Measurements from ENCODE around the gene RET.
"Not testable (repeated sequence)": the region's sequence is repeated elsewhere in the genome, so short reads cannot be mapped to it uniquely, and the experiment has no call there.

Gene RET

DNA sequence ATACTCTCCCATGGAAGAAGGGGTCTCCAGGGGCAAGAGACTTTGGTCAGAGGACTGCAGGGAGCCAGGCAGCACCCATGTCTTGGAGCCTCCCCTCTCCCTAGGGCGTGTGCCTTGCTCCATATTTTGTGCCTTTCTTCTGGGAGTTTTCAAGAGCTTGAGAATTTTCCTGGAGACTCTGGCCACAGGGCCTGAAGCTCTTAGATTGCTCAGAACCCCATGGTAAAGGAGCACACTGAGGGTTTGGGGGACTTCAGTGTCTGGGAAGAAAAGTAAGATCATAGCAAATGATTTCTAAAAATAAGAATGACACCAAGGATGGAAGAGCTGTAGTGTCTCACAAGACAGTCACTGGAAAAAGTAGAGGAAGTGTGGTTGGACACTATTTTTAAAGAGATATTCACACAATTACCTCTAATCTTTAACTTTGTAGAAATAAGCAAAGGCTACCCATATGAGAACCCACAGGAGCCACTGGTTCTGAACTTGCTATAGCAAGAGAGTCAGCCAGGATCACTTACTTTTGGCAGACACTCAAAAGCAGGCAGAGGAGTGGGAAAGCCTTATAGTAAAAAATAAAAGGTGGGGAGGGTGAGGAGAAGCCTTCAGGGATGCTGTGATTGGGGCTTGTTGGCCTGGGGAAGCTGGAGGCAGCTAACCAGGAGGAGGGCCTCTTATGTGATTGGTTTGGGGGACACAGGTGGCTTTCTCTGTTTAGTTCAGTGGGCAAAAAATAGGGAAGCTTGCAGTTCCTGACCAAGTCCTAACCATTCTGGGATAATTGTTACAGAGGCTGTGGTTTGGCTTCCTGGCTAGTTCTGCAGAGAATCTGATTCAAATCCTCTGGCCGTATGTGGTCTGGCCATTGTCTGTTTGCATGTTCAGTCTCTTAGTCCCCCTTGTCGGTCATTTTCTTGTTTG lies 56.3 kb downstream of the RET start:
- DNase-seq (ENCODE audit: low read depth in 2 of 3, low spot score in 2 of 3), result no peak

DNA sequence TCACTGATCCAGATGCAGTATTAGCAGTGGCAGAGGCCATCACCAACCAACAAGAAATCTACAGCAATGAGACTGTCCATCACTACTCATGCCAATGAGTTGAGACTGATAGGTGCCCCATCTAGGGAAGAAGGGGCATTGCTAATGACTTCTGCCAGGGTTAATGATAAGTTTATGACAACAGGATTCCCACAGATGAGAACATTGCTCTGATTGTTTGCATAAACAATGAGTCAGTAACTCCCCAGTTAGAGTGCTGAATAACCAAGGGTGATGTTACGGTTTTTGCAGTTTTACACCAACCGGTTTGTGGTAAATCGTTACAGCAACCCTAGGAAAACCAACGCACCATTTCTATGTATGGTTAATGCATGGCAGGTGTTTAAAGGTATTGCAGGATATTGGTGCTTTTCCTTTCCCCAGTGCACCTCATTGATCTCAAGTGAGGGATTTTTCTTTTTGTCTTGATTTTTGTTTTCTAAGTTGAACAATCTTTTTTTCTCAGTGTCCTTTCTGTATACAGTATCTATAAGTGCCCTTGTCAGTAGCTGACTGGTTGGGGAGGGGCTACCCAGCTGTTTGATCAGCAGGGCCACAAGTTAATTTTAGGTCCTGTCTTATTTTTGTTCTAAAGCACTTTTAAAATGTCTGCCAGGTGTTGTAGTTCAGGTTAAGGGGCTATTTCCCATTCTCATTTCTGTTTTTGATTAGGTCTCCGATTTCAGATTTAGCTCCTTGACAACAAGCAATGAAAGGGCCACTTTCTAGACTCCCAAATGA lies 57.4 kb downstream of the RET start:
- no peak for DNase-seq (ENCODE audit: low read depth in 2 of 3, low spot score in 2 of 3)

DNA sequence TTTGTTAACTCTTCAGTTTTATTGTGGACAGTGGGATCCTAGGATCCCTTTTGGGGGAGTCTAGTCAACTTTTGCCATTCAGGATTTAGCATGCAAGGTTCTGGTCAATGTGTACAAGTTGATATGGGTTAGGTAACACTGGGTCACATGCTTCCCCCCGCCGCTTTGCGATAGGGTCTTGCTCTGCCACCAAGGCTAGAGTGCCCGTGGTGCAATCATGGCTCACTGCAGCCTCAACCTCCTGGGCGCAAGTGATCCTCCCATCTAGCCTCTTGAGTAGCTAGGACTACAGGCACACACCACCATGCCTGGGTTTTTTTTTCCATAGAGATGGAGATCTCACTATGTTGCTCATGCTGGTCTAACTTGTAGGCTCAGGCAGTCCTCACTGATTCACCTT lies 58.2 kb downstream of the RET start:
- DNase-seq (ENCODE audit: low read depth in 2 of 3, low spot score in 2 of 3), result no peak

DNA sequence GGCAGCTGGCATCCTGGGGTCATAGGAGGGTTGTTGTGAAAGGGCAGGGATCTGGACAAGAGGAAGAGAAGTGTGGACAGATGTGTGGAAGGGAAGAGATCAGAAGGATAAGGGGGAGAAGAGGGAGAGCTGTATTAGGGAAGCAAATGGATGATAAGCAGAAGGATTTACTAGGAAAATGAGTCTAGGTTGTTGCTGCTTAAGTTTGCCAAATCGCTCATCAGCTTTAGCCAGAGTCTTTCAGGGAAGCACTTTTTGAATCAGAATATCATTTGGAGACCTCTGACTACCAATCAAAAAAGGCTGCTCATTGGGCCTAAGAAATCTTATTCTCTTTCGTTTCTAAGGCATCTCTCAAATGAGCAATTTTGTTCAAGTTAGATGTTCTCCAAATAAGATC lies 58.8 kb downstream of the RET start:
- DNase-seq (ENCODE audit: low read depth in 2 of 3, low spot score in 2 of 3), result no peak

DNA sequence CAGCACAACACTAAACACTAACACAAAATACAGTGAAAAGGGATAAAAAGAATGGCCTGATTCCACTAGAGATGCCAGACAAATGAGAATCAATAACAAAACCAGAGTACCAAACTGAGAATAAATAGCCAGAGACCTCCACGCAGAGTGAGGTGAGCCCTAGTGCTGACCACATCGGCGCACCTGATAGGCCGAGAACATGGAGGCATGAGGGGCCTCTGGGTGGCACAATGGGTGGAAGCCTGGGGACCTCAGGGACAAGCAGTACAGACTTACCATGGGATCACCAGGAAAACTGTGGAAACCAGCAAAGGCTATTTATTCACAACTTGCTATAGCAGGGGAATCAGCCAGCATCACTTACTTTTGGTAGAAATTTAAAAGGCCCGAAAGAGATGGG lies 59.6 kb downstream of the RET start:
- no peak for DNase-seq (ENCODE audit: low read depth in 2 of 3, low spot score in 2 of 3)

DNA sequence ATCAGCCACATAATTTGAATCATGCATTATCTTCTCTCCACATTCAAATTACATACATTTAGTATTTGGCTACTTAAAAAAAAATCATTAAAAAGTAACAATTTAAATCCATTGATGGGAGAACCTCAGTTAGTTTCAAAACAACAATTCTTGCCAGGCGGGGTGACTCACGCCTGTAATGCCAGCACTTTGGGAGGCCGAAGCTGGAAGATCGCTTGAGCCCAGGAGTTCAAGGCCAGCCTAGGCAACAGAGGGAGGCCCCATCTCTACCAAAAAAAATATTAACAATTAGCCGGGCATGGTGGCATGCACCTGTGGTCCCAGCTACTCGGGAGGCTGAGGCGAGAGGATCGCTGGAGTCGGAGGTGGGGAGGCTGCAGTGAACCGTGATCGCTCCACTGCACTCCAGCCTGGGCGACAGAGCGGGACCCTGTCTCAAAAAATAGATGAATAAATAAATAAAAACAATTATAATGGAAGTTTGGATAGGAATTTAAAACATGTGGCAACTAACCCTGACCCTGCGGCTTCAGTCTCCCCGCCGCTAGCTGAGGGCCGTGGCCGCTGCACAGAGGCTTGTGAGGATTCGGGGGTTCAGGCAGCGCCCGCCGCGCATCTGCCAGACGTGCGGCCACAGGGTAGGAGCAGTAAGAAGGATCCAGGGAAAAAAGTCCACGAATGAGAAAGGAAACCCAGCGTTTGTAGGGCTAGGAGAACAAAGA lies 60.3 kb downstream of the RET start:
- no peak for DNase-seq (ENCODE audit: low read depth in 2 of 3, low spot score in 2 of 3)

DNA sequence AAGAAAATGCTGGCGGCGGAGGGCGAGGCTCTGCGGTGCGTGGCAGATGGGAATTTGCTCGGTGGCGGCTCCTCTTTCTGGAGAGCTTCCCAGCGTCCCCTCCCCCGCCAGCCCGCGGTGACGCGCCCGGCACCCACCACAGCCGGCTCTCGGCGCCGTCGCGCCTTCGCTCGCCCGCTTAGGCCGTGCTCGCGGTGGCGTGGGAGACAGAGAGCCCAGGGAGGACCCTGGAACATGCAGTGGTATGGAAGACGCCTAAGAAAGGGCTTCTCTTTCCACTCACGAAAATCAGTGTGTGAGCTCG lies 60.8 kb downstream of the RET start:
- no peak for DNase-seq (ENCODE audit: low read depth in 2 of 3, low spot score in 2 of 3)

DNA sequence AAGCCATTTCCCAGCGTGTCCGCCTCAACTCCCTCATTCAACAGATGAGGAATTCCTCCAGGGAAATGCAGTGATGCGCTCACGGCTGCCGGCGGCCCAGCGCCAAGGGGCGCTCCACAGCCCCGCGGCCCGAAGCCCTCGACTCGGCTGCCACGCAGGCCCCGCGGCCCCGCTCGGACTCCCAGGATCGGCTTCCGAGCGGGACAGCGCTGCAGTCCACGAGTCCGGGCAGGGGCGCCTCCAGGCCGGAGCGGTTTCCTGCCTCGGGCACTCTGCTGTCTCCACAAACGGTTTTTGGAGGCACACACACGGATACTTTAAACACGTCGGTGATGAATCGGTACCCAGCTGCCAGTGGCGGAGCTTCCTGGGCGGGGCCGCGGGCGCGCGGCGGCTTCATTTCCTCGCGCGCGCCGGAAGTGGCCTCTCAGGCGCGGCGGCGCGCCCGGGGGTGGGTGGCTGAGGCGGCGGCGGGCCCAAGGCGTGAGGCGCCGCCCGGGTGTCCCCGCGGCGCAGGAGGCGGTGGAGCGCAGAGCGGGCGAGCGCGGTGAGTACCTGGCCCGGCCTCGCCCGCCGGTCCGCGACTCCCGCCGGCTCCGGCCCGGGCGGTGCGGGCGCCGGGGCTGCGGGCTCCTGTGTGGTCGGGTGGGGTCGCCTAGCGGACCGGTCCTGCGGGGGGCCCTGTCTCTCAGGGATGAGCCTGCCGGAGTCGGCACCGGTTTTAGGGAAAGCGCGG lies 61.3 kb downstream of the RET start, which contains the start of gene CSGALNACT2:
CSGALNACT2 (plus strand) TSS at position 425 of the 736 bp plus-strand sequence. CDS start 16,705 bp downstream, outside the sequence.
- peak; percentile 75 to 80 (median 78) for DNase-seq (ENCODE audit: low read depth in 2 of 3, low spot score in 2 of 3)

DNA sequence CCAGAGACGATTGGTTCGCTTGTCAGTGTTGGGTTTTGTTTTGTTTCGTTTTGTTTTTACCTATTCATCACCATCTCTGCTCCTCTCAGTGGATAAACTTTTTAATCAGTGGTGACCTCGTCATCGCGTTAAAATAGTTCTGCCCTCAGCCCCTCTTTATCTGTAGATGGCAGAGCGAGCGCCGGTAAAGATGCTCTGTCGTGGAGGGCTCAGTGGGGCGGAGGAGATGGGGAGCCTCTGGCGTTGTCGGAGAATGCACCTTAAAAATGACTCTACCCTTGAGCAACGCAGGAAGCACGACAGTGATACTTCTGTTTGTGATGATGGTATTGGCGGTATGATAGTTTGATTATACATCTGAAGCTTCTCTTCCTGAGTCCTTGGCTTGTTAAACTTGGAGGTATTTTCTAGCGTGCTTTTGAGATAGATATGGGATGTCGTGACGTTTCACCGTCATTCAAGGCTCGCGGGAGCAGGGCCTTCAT lies 61.9 kb downstream of the RET start:
- no peak for DNase-seq (ENCODE audit: low read depth in 2 of 3, low spot score in 2 of 3)

DNA sequence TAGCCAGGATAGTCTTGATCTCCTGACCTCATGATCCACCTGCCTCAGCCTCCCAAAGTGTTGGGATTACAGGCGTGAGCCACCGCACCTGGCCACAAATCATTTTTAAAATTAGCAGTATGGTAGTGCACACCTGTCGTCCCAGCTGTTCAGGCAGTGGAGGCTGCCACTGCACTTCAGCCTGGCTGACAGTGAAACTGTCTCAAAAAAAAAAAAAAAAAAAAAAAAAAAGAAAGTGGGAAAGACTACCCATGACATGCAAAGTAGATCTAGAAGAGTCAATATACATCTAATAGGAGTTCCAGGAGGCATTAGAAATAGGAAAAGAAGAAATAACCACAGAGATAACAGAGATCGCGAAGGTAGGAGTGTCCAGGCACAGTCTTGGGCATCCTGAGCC lies 64.6 kb downstream of the RET start:
- DNase-seq (ENCODE audit: low read depth in 2 of 3, low spot score in 2 of 3), result no peak

DNA sequence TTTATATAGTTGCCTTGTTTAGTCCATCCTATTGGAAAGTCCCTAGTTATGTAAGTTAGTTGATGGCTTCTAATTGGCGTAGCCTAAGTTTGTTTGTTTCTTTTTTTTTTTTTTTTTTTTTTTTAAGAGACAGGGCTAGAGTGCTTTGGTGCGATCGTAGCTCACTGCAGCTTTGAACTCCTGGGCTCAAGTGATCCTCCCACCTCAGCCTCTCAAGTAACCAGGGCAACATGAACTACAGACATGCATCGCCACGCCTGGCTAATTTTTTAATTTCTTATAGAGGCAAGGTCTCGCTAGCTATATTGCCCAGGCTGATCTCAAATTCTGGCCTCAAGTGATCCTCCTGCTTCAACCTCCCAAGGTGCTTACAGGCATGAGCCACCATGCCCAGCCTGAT lies 68.4 kb downstream of the RET start:
- no peak for DNase-seq (ENCODE audit: low read depth in 2 of 3, low spot score in 2 of 3)

DNA sequence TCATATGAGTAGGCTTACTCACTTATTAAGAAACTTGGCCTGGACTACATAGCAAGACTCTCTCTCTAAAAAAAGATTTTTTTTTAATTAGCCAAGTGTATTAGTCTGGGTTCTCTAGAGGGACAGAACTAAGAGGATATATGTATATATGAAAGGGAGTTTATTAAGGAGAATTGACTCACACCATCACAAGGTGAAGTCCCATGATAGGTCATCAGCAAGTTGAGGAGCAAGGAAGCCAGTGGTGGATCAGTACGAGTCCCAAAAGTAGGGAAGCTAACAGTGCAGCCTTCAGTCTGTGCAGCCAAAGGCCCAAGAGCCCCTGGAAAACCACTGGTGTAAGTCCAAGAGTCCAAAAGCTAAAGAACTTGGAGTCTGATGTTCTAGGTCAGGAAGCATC lies 69.1 kb downstream of the RET start:
- not testable (repeated sequence) for DNase-seq (ENCODE audit: low read depth in 2 of 3, low spot score in 2 of 3)

DNA sequence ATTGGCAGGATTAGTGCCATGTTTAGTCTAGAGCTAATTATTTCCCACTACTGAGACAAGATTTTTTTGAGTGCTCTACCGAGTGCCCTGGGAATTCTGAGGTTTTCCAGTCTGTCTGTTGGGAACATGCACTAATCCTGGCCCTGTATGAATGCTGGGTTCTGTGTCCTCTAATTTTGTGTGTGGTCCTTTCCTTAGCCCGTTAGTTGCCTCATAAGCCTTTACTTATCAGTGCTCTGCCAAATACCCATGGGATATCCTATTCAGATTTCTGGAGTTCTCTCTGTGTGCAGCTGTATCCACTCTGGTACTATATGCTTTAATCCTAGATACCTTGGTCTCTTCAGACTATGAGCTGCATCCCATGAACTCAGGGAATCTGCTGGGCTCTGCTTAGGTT lies 74.5 kb downstream of the RET start:
- DNase-seq (ENCODE audit: low read depth in 2 of 3, low spot score in 2 of 3), result no peak

DNA sequence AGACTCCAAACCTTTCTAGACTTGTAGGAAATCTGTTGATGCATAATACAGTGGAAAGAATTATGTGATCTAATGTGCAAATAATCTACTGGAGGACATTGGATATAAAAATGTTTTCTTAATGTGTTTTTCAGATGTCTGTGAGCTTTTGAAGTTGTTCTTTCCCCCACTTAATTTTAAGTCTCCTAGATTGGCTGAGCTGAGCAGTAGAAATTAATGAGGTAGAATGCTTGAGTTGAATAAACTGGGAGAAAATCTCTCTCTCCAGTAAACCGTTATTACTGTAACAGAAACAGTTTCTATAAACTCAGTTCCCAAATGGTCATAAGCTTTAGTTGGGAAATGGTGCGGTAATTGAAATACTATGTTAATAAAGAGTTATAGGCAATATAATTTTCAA lies 77.0 kb downstream of the RET start:
- DNase-seq (ENCODE audit: low read depth in 2 of 3, low spot score in 2 of 3), result no peak

DNA sequence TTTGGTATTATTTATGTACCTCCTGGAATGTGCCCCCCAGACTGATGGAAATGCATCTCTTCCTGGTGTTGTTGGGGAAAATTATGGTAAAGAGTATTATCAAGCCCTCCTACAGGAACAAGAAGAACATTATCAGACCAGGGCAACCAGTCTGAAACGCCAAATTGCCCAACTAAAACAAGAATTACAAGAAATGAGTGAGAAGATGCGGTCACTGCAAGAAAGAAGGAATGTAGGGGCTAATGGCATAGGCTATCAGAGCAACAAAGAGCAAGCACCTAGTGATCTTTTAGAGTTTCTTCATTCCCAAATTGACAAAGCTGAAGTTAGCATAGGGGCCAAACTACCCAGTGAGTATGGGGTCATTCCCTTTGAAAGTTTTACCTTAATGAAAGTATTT lies 78.4 kb downstream of the RET start:
- DNase-seq (ENCODE audit: low read depth in 2 of 3, low spot score in 2 of 3), result no peak

DNA sequence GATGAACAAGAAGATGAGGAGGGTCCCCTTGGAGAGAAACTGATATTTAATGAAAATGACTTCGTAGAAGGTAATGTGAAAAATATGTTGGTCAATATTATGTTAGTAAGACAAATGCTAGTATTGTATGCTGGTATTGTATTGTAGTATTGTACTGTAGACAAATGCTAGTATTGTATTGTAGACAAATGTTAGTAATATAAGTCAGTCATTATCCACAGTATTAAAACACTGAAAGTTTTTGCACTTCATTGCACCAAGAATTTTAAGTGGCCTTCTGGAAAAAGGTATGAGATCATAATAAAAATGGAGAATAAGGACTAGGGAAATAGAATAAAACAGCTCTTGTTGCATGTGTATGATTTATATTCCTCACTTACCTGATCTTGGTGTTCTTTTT lies 78.9 kb downstream of the RET start:
- no peak for DNase-seq (ENCODE audit: low read depth in 2 of 3, low spot score in 2 of 3)

DNA sequence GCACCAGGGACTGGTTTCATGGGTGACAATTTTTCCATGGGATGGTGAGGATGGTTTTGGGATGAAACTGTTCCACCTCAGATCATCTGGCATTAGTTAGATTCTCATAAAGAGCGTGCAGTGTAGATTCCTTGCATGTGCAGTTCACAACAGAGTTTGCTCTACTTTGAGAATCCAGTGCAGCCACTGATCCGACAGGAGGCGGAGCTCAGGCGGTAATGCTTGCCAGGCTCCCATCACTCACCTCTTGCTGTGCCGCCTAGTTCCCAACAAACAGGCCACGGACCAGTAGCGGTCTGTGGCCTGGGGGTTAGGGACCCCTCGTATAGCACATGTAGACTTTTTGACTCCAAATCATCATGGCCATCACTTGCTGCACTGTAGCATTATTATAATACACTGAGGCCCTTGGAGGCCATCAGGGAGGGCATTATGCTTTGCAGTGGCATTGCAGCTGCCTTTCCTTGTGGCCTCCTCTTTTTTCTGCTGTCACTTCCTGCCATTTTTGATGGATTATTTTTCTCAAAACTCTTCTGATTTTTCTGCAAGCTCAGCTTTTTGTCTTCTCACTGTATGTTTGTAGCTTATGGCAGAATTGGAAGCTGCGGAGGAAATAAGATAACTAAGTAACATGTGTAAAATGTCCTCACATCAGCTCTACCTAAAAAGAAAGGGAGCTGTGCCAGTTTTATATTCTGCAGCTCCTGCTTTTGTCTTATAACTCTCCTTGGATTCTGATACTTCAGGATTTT lies 79.9 kb downstream of the RET start:
- no peak for DNase-seq (ENCODE audit: low read depth in 2 of 3, low spot score in 2 of 3)

DNA sequence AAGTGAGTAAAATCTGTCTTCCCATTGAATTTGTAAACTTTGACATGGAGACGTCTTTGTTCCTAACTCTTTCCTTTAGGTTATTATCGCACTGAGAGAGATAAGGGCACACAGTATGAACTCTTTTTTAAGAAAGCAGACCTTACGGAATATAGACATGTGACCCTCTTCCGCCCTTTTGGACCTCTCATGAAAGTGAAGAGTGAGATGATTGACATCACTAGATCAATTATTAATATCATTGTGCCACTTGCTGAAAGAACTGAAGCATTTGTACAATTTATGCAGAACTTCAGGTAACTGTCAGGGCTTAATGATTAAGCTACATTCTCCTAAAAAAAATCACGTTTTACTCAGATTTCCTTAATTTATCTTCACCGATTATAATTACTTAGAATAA lies 81.8 kb downstream of the RET start:
- DNase-seq (ENCODE audit: low read depth in 2 of 3, low spot score in 2 of 3), result no peak

DNA sequence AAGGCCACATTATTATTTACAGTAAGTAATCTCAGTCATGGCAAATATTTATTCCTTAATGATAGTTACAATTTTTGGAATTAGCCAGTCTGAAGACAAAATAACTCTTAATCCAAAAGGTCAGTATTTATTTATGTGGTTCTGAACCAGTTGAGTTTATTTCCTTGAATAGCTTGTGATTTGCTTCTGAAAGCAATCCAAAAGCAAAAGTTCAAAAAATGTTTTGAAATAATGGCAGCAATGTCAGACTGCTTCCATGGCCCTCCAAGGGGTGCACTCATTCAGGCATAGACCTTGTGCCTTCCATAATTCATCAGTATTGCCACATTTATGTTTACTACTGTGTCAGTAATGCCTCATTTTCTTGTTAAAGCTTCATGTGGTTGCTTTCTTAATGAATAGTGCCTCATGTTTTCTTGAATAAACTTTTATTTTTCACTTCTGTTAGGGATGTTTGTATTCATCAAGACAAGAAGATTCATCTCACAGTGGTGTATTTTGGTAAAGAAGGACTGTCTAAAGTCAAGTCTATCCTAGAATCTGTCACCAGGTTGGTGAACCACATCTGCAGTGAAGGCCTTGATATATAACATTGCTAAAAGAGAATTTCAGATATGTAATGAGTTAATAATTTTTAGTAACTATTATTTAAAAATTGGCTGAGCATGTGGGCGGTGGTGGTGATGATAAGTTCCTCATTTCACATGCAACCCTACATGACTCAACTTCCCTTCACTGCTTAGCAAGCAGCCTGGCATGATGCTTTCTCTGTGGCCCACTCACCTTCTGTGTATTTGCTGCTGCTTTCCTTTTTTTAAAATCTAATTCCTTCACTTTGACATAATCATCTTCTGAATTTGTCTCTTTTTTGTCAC lies 83.4 kb downstream of the RET start:
- DNase-seq (ENCODE audit: low read depth in 2 of 3, low spot score in 2 of 3), result no peak
